Measurements from ENCODE around the gene WEE2.
"Not testable (repeated sequence)": the region's sequence is repeated elsewhere in the genome, so short reads cannot be mapped to it uniquely, and the experiment has no call there.

Gene WEE2

DNA sequence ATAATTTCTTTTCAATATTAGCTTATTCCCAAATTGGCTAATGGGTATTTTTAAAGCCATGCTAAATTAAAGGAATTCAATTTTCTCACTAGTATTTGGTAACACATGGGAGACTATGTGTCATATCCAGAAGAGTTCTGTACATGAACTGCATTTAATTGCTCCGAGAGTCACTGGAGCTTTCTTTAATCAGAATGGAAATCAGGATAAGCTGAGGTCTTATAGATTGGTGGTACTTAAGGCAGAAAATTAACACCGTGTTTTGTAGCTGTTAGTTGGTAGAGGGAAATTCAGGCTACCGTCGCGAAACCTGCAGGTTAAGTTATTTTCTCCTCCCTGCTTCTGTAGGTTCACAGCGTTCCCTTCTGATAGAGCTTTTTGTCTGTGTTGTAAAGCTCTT is at the start of gene WEE2:
Gene WEE2 (plus strand): TSS at position 3 of the 400 bp plus-strand sequence. CDS start 406 bp downstream, outside the sequence.
- DNase-seq (ENCODE audit: low read depth in 2 of 2), result no peak

DNA sequence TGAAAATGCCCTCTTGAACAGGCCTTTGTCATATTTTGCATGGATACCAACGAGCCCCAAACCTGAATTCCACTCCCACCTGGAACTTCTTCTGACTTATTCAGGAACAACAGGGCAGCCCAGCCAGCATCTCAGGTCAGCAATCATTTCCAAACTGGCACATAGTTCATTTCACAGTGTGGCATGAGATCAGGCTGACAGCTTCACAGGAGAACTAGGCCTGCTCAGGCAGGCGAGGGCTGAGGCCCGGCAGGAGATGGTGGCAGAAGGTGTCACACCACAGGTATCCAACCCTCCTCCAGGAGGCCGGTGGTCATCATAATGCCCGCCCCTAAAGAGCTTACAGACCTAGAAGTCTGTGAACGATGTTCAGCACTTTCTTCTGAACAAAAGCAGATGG is 48.7 kb upstream of the WEE2 start:
- DNase-seq (ENCODE audit: low read depth in 2 of 2), result no peak

DNA sequence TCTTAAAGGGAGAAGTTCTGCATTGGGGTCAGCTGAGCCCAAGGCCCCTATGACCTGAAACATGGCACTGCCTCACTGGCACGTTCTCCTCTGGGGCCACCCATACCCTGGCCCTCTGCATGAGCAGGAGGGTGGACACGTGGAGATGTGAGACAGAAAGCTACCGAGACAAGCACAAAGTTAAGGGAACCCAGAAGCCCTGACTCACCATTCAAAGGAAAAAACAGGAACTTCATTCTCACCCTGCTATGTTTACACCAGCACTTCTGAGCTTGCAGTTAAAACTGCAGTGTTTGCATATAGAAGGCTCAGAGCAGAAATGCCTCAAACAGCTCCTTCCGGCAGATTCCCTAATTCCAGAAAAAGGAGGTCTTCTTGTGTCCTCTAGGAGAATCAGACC is 47.9 kb upstream of the WEE2 start:
- no peak for DNase-seq (ENCODE audit: low read depth in 2 of 2)

DNA sequence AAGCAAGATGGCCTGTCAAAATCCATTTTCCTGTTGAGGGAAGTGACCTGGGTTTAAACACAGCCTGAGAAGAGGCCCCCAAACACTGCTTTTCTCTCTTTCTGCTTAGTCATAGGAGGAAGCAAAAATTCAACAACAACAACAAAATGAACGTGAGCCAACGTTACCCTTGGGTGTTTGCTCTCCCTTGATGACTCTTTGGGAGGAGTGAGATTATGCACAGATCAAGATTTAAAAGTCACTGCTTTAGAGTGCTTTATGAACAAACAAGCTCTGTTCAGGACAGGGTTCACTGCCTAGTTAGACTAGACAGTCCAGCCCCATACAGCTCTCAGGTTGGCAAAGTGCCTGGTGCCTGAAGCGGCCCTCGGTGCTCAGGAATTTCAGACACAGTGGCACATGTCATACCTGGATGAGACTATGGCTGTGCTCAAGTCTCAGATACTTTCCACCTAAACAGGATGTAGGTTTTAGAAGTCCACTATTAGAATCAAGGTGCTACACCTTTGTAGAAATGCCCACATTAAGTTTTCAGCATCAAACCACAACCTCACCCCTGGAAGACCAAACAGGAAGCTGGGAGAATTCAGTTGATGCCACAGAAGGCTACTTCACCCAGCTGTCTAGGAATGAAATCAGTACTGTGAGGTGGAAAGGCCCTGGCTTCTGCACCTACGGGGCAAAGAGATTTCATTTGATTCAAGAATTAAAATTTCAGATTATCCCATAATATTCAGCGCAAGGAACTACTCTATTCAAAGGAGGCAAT is 44.9 kb upstream of the WEE2 start:
- DNase-seq (ENCODE audit: low read depth in 2 of 2), result no peak

DNA sequence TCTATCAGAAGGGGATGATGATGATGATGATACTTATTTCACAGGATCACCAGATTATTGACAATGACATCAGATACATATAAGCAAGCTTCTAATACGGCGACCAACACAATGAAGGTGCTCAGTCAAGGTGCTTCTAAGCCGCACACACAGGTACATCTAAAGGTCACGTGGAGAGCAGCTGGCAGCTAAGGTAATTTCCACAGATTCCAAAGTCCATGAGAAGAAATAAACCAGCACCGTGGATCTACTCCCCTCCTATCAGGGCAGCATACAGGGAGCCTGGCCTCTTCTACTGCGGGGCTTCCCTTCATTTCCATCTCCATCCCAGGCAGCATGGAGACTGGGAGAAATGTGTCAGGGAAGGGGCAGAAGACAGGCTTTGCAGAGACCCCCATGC is 43.7 kb upstream of the WEE2 start:
- no peak for DNase-seq (ENCODE audit: low read depth in 2 of 2)

DNA sequence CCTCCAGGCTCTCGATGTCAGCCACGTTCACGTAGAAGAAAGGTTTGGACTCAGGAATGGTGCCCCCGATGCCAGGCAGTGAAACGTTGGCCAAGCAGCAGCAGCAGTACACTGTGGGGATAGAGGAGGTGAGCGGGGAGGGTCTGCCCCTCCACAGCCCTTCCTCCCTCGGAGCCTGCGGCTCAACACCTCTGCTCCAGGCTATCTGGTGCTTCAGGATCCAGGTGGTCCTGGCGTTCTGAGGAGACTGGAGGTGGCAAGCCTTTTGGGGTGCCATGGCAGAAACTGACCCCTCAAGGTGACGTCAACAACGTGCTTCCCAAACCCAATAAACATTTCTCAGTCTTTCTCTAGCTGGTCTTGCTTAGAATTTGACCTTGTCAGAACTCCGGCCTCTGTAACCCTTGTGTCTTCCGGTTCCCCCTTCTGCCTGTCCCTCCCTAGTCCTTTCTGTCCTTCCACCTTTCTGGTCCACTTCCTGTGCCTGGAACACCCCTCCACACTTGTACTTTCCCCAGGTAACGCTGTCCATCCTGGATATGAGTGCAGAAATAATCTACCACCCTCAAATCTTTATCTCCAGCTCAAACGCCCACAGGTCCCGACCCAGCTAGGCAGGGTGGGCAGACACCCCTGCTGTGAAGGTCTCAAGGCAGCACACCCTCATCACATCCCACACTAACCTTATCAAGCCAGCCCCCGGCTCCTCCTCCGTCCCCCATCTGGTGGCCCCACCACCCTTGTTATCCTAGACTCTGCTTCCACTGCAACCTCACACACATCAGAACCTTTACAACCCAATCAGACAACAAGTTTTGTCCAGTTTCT is 42.7 kb upstream of the WEE2 start:
- no peak for DNase-seq (ENCODE audit: low read depth in 2 of 2)

DNA sequence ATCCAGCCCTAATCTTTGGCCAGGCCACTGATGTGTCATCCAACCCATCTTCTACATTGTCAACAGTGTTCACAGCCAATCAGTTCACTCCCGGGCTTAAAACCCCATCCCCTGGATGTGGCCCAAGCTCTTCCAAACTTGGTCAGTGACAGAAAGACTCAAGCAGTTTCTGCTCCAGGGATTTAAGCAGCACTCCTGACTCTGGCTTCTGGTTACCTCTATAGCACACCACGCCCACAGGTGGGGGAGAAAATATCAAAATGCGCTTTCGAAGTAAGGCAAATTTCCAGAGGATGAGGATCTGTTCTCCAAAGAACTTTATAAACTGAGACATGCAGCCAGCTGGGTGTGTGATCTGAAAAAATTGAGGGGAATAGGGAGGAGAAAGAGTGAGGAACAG is 42.1 kb upstream of the WEE2 start:
- no peak for DNase-seq (ENCODE audit: low read depth in 2 of 2)

DNA sequence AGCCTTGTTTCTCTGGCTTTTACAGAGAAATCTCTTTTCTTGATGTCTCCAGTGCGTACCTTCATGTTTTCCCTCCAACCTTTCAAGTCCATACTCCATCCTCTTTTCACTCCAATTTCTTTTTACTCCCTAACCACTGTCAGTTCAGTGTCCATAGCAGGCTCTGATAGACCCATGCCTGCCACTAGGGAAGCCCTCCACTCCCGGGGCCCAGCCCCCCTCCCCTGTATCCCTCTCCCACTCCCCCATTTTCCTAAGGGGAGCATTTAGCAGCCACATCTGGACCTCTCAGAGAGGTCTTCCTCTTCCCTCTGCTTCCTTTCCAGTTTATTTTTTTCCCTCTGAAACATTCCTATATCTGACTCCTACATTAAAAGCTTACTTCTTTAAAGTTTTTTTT is 39.3 kb upstream of the WEE2 start:
- no peak for DNase-seq (ENCODE audit: low read depth in 2 of 2)

DNA sequence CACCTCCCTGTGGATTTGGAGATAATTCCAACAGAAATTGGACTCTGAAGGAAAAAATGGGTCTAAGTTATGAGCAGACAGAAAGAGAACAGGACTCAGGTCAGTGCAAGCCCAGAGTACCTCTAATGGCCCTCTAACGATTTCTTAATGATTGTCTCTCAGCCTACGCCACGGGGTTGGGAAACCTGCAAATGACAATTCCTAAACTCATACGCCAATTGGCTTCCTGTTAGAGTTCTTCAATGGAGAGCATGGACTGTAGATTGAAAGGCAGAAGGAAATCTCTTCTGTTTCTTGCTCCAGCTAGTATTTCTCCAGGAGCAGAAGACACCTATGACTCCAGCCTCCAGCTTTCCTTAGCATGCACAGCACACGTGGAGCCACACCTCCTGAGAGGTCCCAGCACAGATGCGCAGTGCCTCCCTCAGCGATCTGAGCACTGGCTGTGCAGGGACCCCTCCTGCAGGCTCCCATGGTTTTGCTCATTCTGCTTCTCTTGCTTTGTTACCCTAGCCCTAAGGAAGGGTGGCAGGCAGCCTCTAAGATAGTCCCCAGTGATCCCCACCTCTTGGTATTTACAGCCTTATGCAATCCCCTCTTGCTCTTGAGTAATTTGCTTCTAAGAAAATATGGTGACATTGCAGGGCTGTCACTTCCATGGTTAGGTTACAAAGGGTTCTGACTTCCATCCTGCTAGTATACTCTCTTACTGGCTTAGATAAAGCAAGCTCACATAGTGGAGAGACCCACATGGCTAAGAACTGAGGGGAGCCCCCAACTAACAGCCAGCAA is 36.3 kb upstream of the WEE2 start:
- DNase-seq (ENCODE audit: low read depth in 2 of 2), result no peak

DNA sequence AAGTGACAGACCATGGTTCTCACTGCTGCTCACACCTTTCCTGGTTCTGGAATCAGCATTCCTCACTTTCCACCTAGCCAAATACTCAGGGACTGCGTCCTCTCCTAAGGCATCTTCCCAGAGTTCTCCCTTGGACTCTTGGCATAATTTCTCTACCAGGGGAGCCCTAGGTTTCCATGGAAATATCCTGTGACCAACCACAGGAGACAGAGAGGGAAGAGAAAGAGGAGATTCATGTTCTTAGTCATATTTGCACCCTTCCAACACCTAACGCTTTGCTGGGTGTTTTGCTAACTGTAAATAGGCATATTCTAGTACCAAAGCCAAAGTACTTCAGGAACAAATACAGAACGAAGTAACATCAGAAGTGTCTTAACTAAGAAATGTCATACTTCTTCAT is 34.8 kb upstream of the WEE2 start:
- DNase-seq (ENCODE audit: low read depth in 2 of 2), result no peak

DNA sequence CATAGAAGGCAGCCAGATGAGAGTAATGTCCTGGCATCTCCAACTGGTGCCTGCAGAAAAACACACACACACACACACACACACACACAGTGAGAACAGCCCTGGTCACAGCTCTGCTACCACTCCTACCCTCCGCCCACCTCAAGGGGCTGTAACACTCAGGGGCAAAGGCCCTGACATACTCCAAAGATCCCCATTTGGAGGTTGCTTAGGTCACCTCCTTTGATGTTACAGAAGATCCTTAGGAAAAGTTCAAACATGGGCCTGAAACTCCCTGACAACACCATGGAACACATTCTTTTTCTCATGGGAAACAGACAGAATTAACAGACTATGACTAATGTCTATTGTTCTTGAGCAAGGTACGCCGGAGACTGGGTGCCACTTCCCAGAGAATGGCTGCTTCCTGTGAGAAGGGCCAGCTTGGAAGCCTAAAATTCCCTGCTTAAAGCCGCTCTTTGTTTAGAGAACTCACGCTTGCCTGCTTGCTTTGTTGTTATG is 33.9 kb upstream of the WEE2 start:
- DNase-seq (ENCODE audit: low read depth in 2 of 2), result no peak

DNA sequence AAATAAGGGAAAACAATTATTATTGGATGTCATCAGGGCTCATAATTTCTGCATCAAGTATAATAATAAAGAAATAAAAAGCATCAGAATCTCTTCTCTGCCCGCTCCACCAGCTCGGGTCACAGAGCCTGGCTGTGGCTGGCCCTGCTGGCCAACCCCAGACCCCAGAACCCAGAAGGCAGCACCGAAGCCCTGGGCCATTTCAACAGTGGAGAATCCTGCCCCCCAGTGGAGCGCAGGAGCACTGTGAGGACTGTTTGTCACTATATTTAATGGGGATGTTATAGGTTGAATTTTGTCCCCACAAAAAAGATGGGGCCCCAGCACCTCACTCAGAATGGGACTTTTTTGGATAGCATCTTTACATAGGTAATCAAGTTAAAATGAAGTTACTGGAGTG is 33.5 kb upstream of the WEE2 start:
- DNase-seq (ENCODE audit: low read depth in 2 of 2), result no peak

DNA sequence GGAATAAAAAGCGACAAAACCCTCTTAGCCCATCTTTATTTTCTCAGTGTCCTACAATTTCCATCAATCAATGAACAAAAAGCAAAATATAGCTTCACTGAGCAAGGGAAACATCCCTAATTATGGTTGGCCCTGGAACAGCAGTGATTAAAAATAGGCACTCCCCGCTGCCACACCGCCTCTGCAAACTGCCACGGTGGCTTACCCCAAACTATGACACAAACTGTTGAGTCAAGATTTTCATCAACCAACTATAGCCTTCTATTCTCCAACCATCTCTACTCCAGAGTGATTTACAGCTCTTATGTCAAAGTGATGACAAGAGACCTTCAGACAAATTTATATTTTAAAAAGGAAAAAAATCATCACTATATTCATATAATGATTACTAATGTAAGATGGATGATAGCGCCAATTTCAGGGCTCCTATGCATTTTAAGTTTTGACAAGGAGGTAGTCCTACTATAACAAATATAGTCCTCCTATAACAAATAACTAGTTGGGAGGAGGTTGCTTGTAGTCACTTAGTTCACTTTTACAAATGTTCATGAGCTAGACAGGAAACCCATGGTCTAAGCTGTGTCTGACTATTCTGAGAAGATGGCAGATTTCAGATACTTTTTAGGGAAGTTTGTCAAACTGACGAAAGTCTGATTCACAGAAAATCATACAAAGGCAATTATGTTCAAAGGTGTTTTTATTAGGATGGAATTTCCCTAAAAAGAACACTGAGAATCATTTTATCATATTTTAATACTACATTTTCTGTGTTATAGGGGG is 32.5 kb upstream of the WEE2 start:
- DNase-seq (ENCODE audit: low read depth in 2 of 2), result no peak

DNA sequence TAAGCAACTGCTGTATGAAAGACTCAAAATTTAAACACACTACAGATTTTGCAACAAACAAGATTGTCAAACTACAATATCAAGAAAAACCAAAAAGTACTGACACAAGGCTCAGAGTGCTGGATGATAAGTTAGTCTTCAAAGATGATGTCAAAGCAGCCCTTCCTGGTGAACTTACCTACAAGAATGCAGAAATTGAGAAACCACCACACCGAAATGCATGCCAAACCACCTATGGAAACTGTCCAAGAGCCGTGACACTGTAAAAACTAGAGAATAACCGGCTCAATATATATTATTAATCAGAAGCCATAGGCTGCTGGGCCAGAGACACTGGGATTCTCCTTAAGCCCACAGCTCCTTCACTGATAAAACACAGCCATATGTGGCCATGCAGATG is 31.5 kb upstream of the WEE2 start:
- DNase-seq (ENCODE audit: low read depth in 2 of 2), result no peak

DNA sequence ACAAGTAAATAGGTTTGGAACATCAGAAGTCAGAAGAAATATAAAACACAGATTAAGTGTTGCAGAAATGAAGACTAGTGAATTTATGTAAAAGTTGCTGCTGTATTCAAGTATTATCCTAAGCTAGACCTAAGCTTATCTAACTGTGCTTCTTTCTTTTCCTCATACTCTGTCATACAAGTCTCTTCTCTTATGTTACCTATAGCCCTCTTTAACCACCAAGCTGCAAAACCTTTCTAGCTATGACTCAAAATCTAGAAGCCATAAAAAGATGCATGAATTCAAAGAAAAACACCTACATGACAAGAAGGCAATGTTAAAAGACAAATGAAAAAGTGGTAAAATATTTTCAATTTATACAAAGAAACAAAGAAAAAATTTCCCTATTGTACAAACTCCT is 29.1 kb upstream of the WEE2 start:
- DNase-seq (ENCODE audit: low read depth in 2 of 2), result no peak

DNA sequence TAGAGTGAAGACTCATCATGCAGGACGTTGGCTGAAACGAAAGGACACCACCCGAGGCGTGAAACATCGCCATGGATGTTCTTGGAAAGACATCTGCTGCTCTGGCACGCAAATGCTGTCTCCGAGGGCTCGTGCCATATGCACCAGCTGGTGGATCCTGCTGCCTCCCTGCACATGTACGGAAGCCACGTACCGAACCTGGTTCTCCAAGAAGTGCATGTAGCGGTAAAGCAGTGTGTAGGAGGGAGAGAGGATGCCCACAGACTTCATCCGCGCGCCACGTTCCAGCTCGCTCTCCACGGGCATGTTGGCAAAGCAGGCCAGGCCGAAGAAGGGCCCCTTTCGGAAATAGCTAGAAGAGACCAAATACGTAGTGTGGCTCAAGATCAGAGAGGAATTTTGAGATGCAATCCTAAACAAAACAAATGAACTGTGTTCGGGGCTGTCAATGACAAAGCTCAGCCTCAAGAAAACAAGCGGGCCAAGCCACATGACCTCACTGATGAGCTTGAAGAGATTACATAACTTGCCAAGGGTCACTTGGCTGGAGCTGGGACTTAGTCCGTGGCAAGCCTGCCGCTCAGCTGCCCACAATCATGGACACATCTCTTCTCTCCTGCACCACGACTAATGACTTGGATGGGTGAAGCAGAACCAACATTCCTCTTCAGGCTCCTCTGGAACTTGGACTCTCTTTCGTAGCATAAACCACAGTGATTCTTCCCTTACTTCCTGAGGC is 22.7 kb upstream of the WEE2 start:
- DNase-seq (ENCODE audit: low read depth in 2 of 2), result no peak

DNA sequence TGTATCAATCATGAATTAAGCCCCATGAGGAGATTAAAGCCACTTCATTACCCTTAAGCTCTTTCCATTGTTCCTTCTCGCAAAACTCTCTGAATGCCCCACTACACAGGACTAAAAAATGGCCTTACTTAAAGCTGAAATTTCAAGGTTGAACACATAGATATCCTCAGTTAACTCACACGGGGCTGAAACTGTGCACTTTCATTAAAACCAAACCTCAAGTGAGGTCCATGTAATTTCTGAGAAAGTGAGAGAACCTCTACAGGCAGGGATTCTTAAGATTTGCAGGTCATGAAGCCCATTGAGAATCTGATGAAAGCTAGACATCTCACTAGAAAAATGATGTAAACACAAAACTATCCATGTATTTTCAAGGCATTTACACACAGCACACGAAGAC is 22.1 kb upstream of the WEE2 start:
- DNase-seq (ENCODE audit: low read depth in 2 of 2), result no peak

DNA sequence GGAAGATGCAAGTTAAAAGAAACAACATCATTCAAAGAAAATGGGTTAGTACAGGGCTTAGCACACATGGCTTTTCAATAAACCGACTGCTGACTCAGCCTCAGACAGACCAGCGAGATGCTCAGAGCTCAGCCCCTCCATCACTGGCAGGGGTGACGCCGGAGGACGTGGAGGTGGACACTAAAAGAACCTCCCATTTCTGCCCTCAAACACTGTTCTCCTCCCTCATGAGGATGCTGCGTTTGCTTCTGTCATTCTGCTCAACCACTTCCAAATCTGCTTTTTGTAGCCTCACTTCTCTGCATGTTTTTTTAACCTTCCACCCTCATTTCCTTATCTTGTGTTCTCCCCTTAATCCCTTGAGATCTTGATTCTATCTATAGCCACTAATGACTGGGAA is 21.5 kb upstream of the WEE2 start:
- DNase-seq (ENCODE audit: low read depth in 2 of 2), result no peak

DNA sequence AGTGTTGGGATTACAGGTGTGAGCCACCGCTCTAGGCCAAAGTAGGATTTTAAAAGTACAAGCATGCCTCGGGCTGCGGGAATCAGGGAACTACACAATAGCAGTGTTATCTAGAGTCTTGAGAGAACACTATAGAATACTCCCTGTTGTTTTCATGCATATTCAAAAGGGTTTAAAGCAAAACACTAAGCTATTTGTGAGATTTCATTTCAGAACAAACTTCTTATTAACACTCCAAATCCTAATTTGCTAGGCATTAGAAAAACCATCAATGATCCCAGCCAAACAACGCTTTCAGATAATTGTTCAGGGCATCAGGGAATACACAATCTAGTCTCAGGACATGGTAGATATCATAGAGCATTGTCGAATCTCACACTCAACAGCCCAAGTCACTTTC is 20.1 kb upstream of the WEE2 start:
- no peak for DNase-seq (ENCODE audit: low read depth in 2 of 2)

DNA sequence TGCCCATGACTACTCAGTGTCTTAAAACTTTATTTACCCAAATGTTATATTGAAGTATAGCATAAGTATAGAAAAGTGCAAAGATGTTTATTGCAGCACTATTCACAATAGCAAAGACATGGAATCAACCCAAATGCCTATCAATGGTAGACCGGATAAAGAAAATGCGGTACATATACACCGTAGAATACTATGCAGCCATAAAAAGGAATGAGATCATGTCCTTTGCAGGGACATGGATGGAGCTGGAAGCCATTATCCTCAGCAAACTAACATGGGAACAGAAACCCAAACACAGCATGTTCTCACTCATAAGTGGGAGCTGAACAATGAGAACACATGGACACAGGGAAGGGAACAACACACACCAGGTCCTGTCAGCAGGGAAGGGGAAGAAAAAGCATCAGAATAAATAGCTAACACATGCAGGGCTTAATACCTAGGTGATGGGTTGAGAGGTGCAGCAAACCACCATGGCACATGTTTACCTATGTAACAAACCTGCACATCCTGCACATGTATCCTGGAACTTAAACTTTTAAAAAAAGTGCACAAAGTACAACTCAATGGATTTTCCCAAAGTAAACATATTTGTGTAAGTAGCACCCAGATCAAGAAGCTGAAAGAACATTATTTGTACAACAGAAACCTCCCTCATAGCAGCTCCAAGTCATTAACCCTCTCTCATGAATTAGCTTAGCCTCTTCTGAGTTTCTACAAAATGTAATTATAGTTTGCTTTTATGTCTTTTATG is 18.9 kb upstream of the WEE2 start:
- DNase-seq (ENCODE audit: low read depth in 2 of 2), result not testable (repeated sequence)

All from stimulated activated CD8-positive, alpha-beta memory T cell treated with anti-CD3 and anti-CD28 coated beads, Interleukin-7, amount 100 ng/mL, for 4 hours (primary cell).